Measurements from ENCODE around the gene PCDHA1. TPM values are rescaled to one million over a fixed set of nuclear protein-coding genes. Genes with fewer than 3 reads are reported as not detected.
"Not testable (repeated sequence)": the region's sequence is repeated elsewhere in the genome, so short reads cannot be mapped to it uniquely, and the experiment has no call there.

Gene PCDHA1
- polyA plus RNA-seq, 1 donor, result 0.55 TPM

GRCh38 chr5:140808241-140808888, 22.4 kb downstream of the PCDHA1 start:
- H3K27me3 ChIP-seq (ENCODE audit: control insufficient read depth, insufficient read depth, low read length); DNase-seq; H3K4me1 ChIP-seq (ENCODE audit: control insufficient read depth, insufficient read depth, low read length); H3K36me3 ChIP-seq (ENCODE audit: control insufficient read depth, insufficient read depth, low read length); H3K4me3 ChIP-seq (ENCODE audit: low read length); H3K27ac ChIP-seq (ENCODE audit: low read length): not testable (repeated sequence)
- WGBS (ENCODE audit: insufficient coverage, low lambda C conversion rate), result no CpG with 5 or more reads among the region's 62 CpGs
- peaks cover 25% of the 10 kb centered on the region for H3K9me3 ChIP-seq (ENCODE audit: control insufficient read depth, low read depth, low read length)

- H3K4me1 ChIP-seq (ENCODE audit: control insufficient read depth, insufficient read depth, low read length), result no peaks in the 10 kb centered on the region
- H3K9me3 ChIP-seq (ENCODE audit: control insufficient read depth, low read depth, low read length), result peaks cover 25% of the 10 kb centered on the region
- DNase-seq, result no peak
Measured at GRCh38 chr5:140808889-140809291, 22.9 kb downstream of the PCDHA1 start.

GRCh38 chr5:140821375-140822280, 35.7 kb downstream of the PCDHA1 start, which contains the start of gene PCDHA5:
Gene PCDHA5, plus strand, starts transcription at chr5:140821613.
- 35% methylated on average over 6 of the region's 39 CpGs for WGBS (ENCODE audit: insufficient coverage, low lambda C conversion rate)
- no peaks in the 10 kb centered on the region for H3K4me1 ChIP-seq (ENCODE audit: control insufficient read depth, insufficient read depth, low read length)
- H3K27me3 ChIP-seq (ENCODE audit: control insufficient read depth, insufficient read depth, low read length), result no peaks in the 10 kb centered on the region
- H3K4me3 ChIP-seq (ENCODE audit: low read length), result no peak within 1 kb of the TSS
- H3K9me3 ChIP-seq (ENCODE audit: control insufficient read depth, low read depth, low read length), result peaks cover 25% of the 10 kb centered on the region
- no peak within 1 kb of the TSS for H3K27ac ChIP-seq (ENCODE audit: low read length)
- no peak for DNase-seq
- no peaks in the 10 kb centered on the region for H3K36me3 ChIP-seq (ENCODE audit: control insufficient read depth, insufficient read depth, low read length)

More at GRCh38 chr5:140808889-140809291, 22.9 kb downstream of the PCDHA1 start:
- Histone ChIP-seq H3K36me3 (ENCODE audit: control insufficient read depth, insufficient read depth, low read length) (no peaks in the 10 kb centered on the region), H3K27ac (ENCODE audit: low read length) (no peak overlapping the region), H3K27me3 (ENCODE audit: control insufficient read depth, insufficient read depth, low read length) (no peaks in the 10 kb centered on the region), H3K4me3 (ENCODE audit: low read length) (no peak overlapping the region)
- WGBS (ENCODE audit: insufficient coverage, low lambda C conversion rate), result no CpG with 5 or more reads among the region's 43 CpGs

GRCh38 chr5:140822281-140822629, 36.3 kb downstream of the PCDHA1 start:
- Histone ChIP-seq H3K27ac (ENCODE audit: low read length) (no peak overlapping the region), H3K27me3 (ENCODE audit: control insufficient read depth, insufficient read depth, low read length) (no peaks in the 10 kb centered on the region), H3K4me3 (ENCODE audit: low read length) (no peak overlapping the region), H3K4me1 (ENCODE audit: control insufficient read depth, insufficient read depth, low read length) (no peaks in the 10 kb centered on the region), H3K36me3 (ENCODE audit: control insufficient read depth, insufficient read depth, low read length) (no peaks in the 10 kb centered on the region), H3K9me3 (ENCODE audit: control insufficient read depth, low read depth, low read length) (peaks cover 25% of the 10 kb centered on the region)
- 31% methylated on average over 5 of the region's 6 CpGs for WGBS (ENCODE audit: insufficient coverage, low lambda C conversion rate)
- no peak for DNase-seq

GRCh38 chr5:140822969-140823368, 37.0 kb downstream of the PCDHA1 start:
- H3K27ac ChIP-seq (ENCODE audit: low read length); DNase-seq; H3K27me3 ChIP-seq (ENCODE audit: control insufficient read depth, insufficient read depth, low read length); H3K36me3 ChIP-seq (ENCODE audit: control insufficient read depth, insufficient read depth, low read length); H3K4me1 ChIP-seq (ENCODE audit: control insufficient read depth, insufficient read depth, low read length); H3K4me3 ChIP-seq (ENCODE audit: low read length): not testable (repeated sequence)
- peaks cover 26% of the 10 kb centered on the region for H3K9me3 ChIP-seq (ENCODE audit: control insufficient read depth, low read depth, low read length)
- no CpG with 5 or more reads among the region's 48 CpGs for WGBS (ENCODE audit: insufficient coverage, low lambda C conversion rate)

GRCh38 chr5:140823475-140823874, 37.5 kb downstream of the PCDHA1 start:
- no peaks in the 10 kb centered on the region for H3K4me1 ChIP-seq (ENCODE audit: control insufficient read depth, insufficient read depth, low read length)
- H3K36me3 ChIP-seq (ENCODE audit: control insufficient read depth, insufficient read depth, low read length), result no peaks in the 10 kb centered on the region
- no CpG with 5 or more reads among the region's 38 CpGs for WGBS (ENCODE audit: insufficient coverage, low lambda C conversion rate)
- DNase-seq, result no peak
- no peak overlapping the region for H3K27ac ChIP-seq (ENCODE audit: low read length)
- H3K9me3 ChIP-seq (ENCODE audit: control insufficient read depth, low read depth, low read length), result peaks cover 30% of the 10 kb centered on the region
- peaks cover 3% of the 10 kb centered on the region for H3K27me3 ChIP-seq (ENCODE audit: control insufficient read depth, insufficient read depth, low read length)
- no peak overlapping the region for H3K4me3 ChIP-seq (ENCODE audit: low read length)

- peaks cover 3% of the 10 kb centered on the region for H3K27me3 ChIP-seq (ENCODE audit: control insufficient read depth, insufficient read depth, low read length)
- no peaks in the 10 kb centered on the region for H3K4me1 ChIP-seq (ENCODE audit: control insufficient read depth, insufficient read depth, low read length)
- no peak within 1 kb of the TSS for H3K27ac ChIP-seq (ENCODE audit: low read length)
- no peak within 1 kb of the TSS for H3K4me3 ChIP-seq (ENCODE audit: low read length)
- no peaks in the 10 kb centered on the region for H3K36me3 ChIP-seq (ENCODE audit: control insufficient read depth, insufficient read depth, low read length)
- DNase-seq, result no peak
- peaks cover 36% of the 10 kb centered on the region for H3K9me3 ChIP-seq (ENCODE audit: control insufficient read depth, low read depth, low read length)
- 10% methylated on average over 3 of the region's 27 CpGs for WGBS (ENCODE audit: insufficient coverage, low lambda C conversion rate)
Measured at GRCh38 chr5:140827704-140828361, 41.9 kb downstream of the PCDHA1 start, which contains the start of gene PCDHA6. Gene PCDHA6, plus strand, starts transcription at chr5:140827960. Its CDS starts 132 bp downstream, at chr5:140828092.

GRCh38 chr5:140828362-140828737, 42.4 kb downstream of the PCDHA1 start:
- Histone ChIP-seq H3K4me1 (ENCODE audit: control insufficient read depth, insufficient read depth, low read length) (no peaks in the 10 kb centered on the region), H3K27ac (ENCODE audit: low read length) (no peak overlapping the region), H3K36me3 (ENCODE audit: control insufficient read depth, insufficient read depth, low read length) (no peaks in the 10 kb centered on the region), H3K27me3 (ENCODE audit: control insufficient read depth, insufficient read depth, low read length) (peaks cover 3% of the 10 kb centered on the region), H3K9me3 (ENCODE audit: control insufficient read depth, low read depth, low read length) (peaks cover 31% of the 10 kb centered on the region), H3K4me3 (ENCODE audit: low read length) (no peak overlapping the region)
- no peak for DNase-seq
- no CpG with 5 or more reads among the region's 18 CpGs for WGBS (ENCODE audit: insufficient coverage, low lambda C conversion rate)

GRCh38 chr5:140829511-140830501, 43.9 kb downstream of the PCDHA1 start:
- H3K4me3 ChIP-seq (ENCODE audit: low read length); H3K36me3 ChIP-seq (ENCODE audit: control insufficient read depth, insufficient read depth, low read length); H3K27me3 ChIP-seq (ENCODE audit: control insufficient read depth, insufficient read depth, low read length); H3K4me1 ChIP-seq (ENCODE audit: control insufficient read depth, insufficient read depth, low read length); H3K27ac ChIP-seq (ENCODE audit: low read length): not testable (repeated sequence)
- DNase-seq, result peak in 1 of 2 donors; percentile 3
- H3K9me3 ChIP-seq (ENCODE audit: control insufficient read depth, low read depth, low read length), result peaks cover 25% of the 10 kb centered on the region
- no CpG with 5 or more reads among the region's 106 CpGs for WGBS (ENCODE audit: insufficient coverage, low lambda C conversion rate)

Data from large intestine (tissue), 3 donors.